A549 treated with AZD2906 at 1 μM for 4 hours (cell line): Measurements from ENCODE around the gene FBXL17. TPM values are rescaled to one million over a fixed set of nuclear protein-coding genes. Genes with fewer than 3 reads are reported as not detected.

Source experiments
- total RNA-seq: library from RNA; stranded (reverse); fragments of 200-300 nt; extraction: Qiagen RNA extraction; gene quantifications from 5 replicates; pipeline ENCODE4 v1.2.3, GENCODE V29; 2022

FBXL17 gene
- total RNA-seq = 4.5 to 7.3 TPM (median 6.4 TPM) in 5 replicates

DNA sequence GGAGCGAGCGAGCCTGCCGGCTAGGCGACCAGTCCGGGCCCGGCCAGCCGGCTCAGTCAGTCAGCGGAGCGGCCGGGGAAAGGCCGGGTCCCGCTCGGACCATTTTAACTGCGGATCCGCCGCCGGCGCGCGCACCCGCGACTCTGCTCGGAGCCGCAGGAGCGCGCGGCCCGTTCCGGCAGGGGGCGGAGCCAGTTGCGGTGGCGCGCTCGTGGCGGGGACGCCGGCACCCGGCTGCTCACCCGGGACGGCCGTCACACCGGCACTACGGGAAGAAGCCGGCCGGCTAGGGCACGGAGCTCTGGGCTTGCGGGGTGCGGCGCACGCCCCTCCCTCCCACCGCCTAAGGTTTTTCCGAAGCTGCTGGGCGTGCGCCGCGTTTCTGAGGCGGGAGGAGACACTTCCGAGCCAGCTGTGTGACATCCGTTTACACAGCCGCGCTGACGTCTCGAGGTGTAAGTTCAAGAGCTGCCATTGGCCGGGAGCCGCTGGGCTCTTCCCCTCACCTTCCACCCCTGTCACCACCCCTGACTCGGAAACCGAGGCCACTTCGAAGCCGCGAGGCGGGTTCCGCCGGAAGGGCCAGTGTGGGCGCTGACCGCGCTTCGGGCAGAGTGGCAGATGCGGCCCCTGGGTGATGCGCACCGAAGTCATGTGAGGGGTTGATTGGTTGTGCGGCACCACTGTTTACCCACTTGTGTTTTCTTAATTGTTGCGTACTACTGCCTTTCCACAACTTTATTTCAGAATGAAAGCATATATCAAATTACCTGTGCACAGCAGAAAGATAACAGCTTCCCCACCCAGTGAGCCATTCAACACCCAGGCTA lies at the start of gene FBXL17:
FBXL17 (minus strand) TSS at position 145 of the 830 bp plus-strand sequence.

